Superior temporal gyrus (tissue), 1 donor: ENCODE results near the gene ZMIZ2.
"Not testable (repeated sequence)": the region's sequence is repeated elsewhere in the genome, so short reads cannot be mapped to it uniquely, and the experiment has no call there.

Source experiments
- DNase-seq: peaks from one replicate; pipeline ENCODE4 v3.0.0-alpha.2; 2016; ENCODE audit errors: extremely low spot score

Gene ZMIZ2

GRCh38 chr7:44748045-44748947 lies at the start of gene ZMIZ2:
TSS of gene ZMIZ2 (plus strand) at chr7:44748847. CDS start at chr7:44756250, 7,403 bp downstream.
- DNase-seq = peak; percentile 82

GRCh38 chr7:44699598-44699997 lies 49.0 kb upstream of the ZMIZ2 start:
- not testable (repeated sequence) for DNase-seq

GRCh38 chr7:44700322-44700721 lies 48.3 kb upstream of the ZMIZ2 start:
- DNase-seq = no peak

- not testable (repeated sequence) for DNase-seq
These were observed 45.3 kb upstream of the ZMIZ2 start for GRCh38 chr7:44703391-44703790.

GRCh38 chr7:44703921-44704320 lies 44.7 kb upstream of the ZMIZ2 start:
- peak; percentile 38 for DNase-seq

- DNase-seq = no peak
These were observed 43.2 kb upstream of the ZMIZ2 start for GRCh38 chr7:44705434-44705833.

GRCh38 chr7:44706788-44707557 lies 41.7 kb upstream of the ZMIZ2 start:
- no peak for DNase-seq

GRCh38 chr7:44707558-44708230 lies 41.0 kb upstream of the ZMIZ2 start:
- no peak for DNase-seq

GRCh38 chr7:44709011-44709915 lies 39.4 kb upstream of the ZMIZ2 start:
- DNase-seq = no peak

- DNase-seq = no peak
These were observed 38.6 kb upstream of the ZMIZ2 start for GRCh38 chr7:44709945-44710596.

GRCh38 chr7:44711528-44711927 lies 37.1 kb upstream of the ZMIZ2 start:
- DNase-seq = no peak

- no peak for DNase-seq
These were observed 36.6 kb upstream of the ZMIZ2 start for GRCh38 chr7:44712012-44712411.

GRCh38 chr7:44713141-44713540 lies 35.5 kb upstream of the ZMIZ2 start:
- DNase-seq = no peak

GRCh38 chr7:44713680-44714335 lies 34.8 kb upstream of the ZMIZ2 start:
- no peak for DNase-seq

GRCh38 chr7:44716205-44716604 lies 32.4 kb upstream of the ZMIZ2 start:
- DNase-seq = no peak

- no peak for DNase-seq
These were observed 28.3 kb upstream of the ZMIZ2 start for GRCh38 chr7:44720301-44720700.

GRCh38 chr7:44724276-44724675 lies 24.4 kb upstream of the ZMIZ2 start:
- no peak for DNase-seq

GRCh38 chr7:44726250-44726649 lies 22.4 kb upstream of the ZMIZ2 start:
- DNase-seq = not testable (repeated sequence)

GRCh38 chr7:44727158-44727936 lies 21.3 kb upstream of the ZMIZ2 start:
- DNase-seq = no peak
